Inferior parietal cortex (tissue), 1 donor: ENCODE data around the gene OR10G7.

Experiments
- DNase-seq: peaks from one replicate; pipeline ENCODE4 v3.0.0-alpha.2; 2016; ENCODE audit errors: extremely low spot score

Gene OR10G7

GRCh38 chr11:124041254-124041653 lies at the start of gene OR10G7:
Gene OR10G7, minus strand, starts transcription at chr11:124041325. Its CDS starts 2,324 bp downstream, at chr11:124039001.
- DNase-seq = no peak

- peak; percentile 63 for DNase-seq
Measured at GRCh38 chr11:124085997-124086846, 45.1 kb upstream of the OR10G7 start.

GRCh38 chr11:124085583-124085982 lies 44.5 kb upstream of the OR10G7 start:
- no peak for DNase-seq

GRCh38 chr11:124082371-124082770 lies 41.2 kb upstream of the OR10G7 start:
- DNase-seq = no peak

- DNase-seq = no peak
Measured at GRCh38 chr11:124081483-124081882, 40.4 kb upstream of the OR10G7 start.

GRCh38 chr11:124080327-124081001 lies 39.3 kb upstream of the OR10G7 start:
- DNase-seq = no peak

- no peak for DNase-seq
Measured at GRCh38 chr11:124079631-124080326, 38.7 kb upstream of the OR10G7 start.

GRCh38 chr11:124078591-124078990 lies 37.5 kb upstream of the OR10G7 start:
- DNase-seq = no peak

- DNase-seq = no peak
Measured at GRCh38 chr11:124077266-124077665, 36.1 kb upstream of the OR10G7 start.

- DNase-seq = no peak
Measured at GRCh38 chr11:124075841-124076651, 34.9 kb upstream of the OR10G7 start.

GRCh38 chr11:124075492-124075840 lies 34.3 kb upstream of the OR10G7 start:
- no peak for DNase-seq

- DNase-seq = no peak
Measured at GRCh38 chr11:124074554-124074953, 33.4 kb upstream of the OR10G7 start.

- DNase-seq = no peak
Measured at GRCh38 chr11:124072147-124072546, 31.0 kb upstream of the OR10G7 start.

- DNase-seq = no peak
Measured at GRCh38 chr11:124071623-124071948, 30.5 kb upstream of the OR10G7 start.

GRCh38 chr11:124070915-124071622 lies 29.9 kb upstream of the OR10G7 start:
- peak; percentile 89 for DNase-seq

- DNase-seq = no peak
Measured at GRCh38 chr11:124069429-124070401, 28.6 kb upstream of the OR10G7 start.

- DNase-seq = no peak
Measured at GRCh38 chr11:124068601-124069110, 27.5 kb upstream of the OR10G7 start.

GRCh38 chr11:124052966-124053365 lies 11.8 kb upstream of the OR10G7 start:
- no peak for DNase-seq

- no peak for DNase-seq
Measured at GRCh38 chr11:124050748-124051147, 9.6 kb upstream of the OR10G7 start.

GRCh38 chr11:124043420-124043819 lies 2.3 kb upstream of the OR10G7 start:
- no peak for DNase-seq
